Activated naive CD8-positive, alpha-beta T cell treated with anti-CD3 and anti-CD28 coated beads for 36 hours (primary cell): ENCODE measurements around the gene CALM1. TPM values are rescaled to one million over a fixed set of nuclear protein-coding genes. Genes with fewer than 3 reads are reported as not detected.
A peak's percentile ranks its signal among the peaks of the same experiment; 100 is the strongest.

ENCODE experiments used
- DNase-seq: peaks from one replicate; pipeline ENCODE4 v3.0.0; 2021
- H3K27ac Mint-ChIP-seq: one replicate; pipeline ENCODE4 v1.8.0; 2022; ENCODE audit warnings: mild to moderate bottlenecking, moderate library complexity, mixed read lengths
- H3K27me3 Mint-ChIP-seq: one replicate; pipeline ENCODE4 v1.8.0; 2022; ENCODE audit warnings: mild to moderate bottlenecking, mixed read lengths
- H3K36me3 Mint-ChIP-seq: one replicate; pipeline ENCODE4 v1.8.0; 2021; ENCODE audit warnings: mild to moderate bottlenecking, mixed read lengths
- H3K4me1 Mint-ChIP-seq: one replicate; pipeline ENCODE4 v1.8.0; 2021; ENCODE audit warnings: mixed read lengths
- H3K4me3 Mint-ChIP-seq: one replicate; pipeline ENCODE4 v1.8.0; 2022; ENCODE audit warnings: mild to moderate bottlenecking, moderate library complexity, mixed read lengths
- H3K9me3 Mint-ChIP-seq: one replicate; pipeline ENCODE4 v1.8.0; 2022; ENCODE audit warnings: mixed read lengths
- total RNA-seq, 2 experiments: library from RNA; stranded (reverse); gene quantifications; one replicate each; pipeline ENCODE4 v1.2.3, GENCODE V29; 2021

The CALM1 gene
- total RNA-seq, 2 experiments from 2014 or later: 437 to 439 TPM

GRCh38 chr14:90397425-90398314 is 841 bp downstream of the CALM1 start:
- peaks cover 47% of the 10 kb centered on the region for H3K4me1 Mint-ChIP-seq
- DNase-seq: peak; percentile 80
- peak overlapping the region; percentile 87 for H3K27ac Mint-ChIP-seq
- peaks cover 39% of the 10 kb centered on the region for H3K36me3 Mint-ChIP-seq
- peaks cover 4% of the 10 kb centered on the region for H3K27me3 Mint-ChIP-seq
- peak overlapping the region; percentile 89 for H3K4me3 Mint-ChIP-seq
- no peaks in the 10 kb centered on the region for H3K9me3 Mint-ChIP-seq

- Mint-ChIP-seq H3K27me3 (peaks cover 4% of the 10 kb centered on the region), H3K4me3 (peak overlapping the region; percentile 96), H3K36me3 (peaks cover 43% of the 10 kb centered on the region), H3K4me1 (peaks cover 53% of the 10 kb centered on the region), H3K27ac (peak overlapping the region; percentile 98), H3K9me3 (no peaks in the 10 kb centered on the region)
- DNase-seq: peak; percentile 65
Measured at GRCh38 chr14:90398315-90398839, 1.5 kb downstream of the CALM1 start.

GRCh38 chr14:90398841-90399540 is 2.2 kb downstream of the CALM1 start:
- H3K9me3 Mint-ChIP-seq: no peaks in the 10 kb centered on the region
- H3K36me3 Mint-ChIP-seq: peaks cover 49% of the 10 kb centered on the region
- H3K4me1 Mint-ChIP-seq: peaks cover 59% of the 10 kb centered on the region
- DNase-seq: no peak
- H3K4me3 Mint-ChIP-seq: peak overlapping the region; percentile 96
- peaks cover 4% of the 10 kb centered on the region for H3K27me3 Mint-ChIP-seq
- H3K27ac Mint-ChIP-seq: peak overlapping the region; percentile 98

- no peaks in the 10 kb centered on the region for H3K9me3 Mint-ChIP-seq
- H3K27ac Mint-ChIP-seq: peak overlapping the region; percentile 98
- peaks cover 63% of the 10 kb centered on the region for H3K4me1 Mint-ChIP-seq
Measured at GRCh38 chr14:90399541-90400444, 3.0 kb downstream of the CALM1 start.

GRCh38 chr14:90400904-90401561 is 4.2 kb downstream of the CALM1 start:
- peaks cover 4% of the 10 kb centered on the region for H3K27me3 Mint-ChIP-seq
- peaks cover 74% of the 10 kb centered on the region for H3K4me1 Mint-ChIP-seq
- H3K4me3 Mint-ChIP-seq: peak overlapping the region; percentile 96
- no peaks in the 10 kb centered on the region for H3K9me3 Mint-ChIP-seq
- peak overlapping the region; percentile 98 for H3K27ac Mint-ChIP-seq
- H3K36me3 Mint-ChIP-seq: peaks cover 66% of the 10 kb centered on the region
- DNase-seq: no peak

More at GRCh38 chr14:90399541-90400444, 3.0 kb downstream of the CALM1 start:
- H3K4me3 Mint-ChIP-seq: peak overlapping the region; percentile 96
- peaks cover 55% of the 10 kb centered on the region for H3K36me3 Mint-ChIP-seq
- DNase-seq: peak; percentile 85
- peaks cover 4% of the 10 kb centered on the region for H3K27me3 Mint-ChIP-seq

- Mint-ChIP-seq H3K4me1 (peaks cover 80% of the 10 kb centered on the region), H3K36me3 (peaks cover 72% of the 10 kb centered on the region), H3K4me3 (peak overlapping the region; percentile 29), H3K27me3 (peaks cover 2% of the 10 kb centered on the region), H3K27ac (peak overlapping the region; percentile 98), H3K9me3 (no peaks in the 10 kb centered on the region)
- no peak for DNase-seq
Measured at GRCh38 chr14:90402016-90402415, 5.2 kb downstream of the CALM1 start.

- H3K4me3 Mint-ChIP-seq: no peak overlapping the region
- no peaks in the 10 kb centered on the region for H3K27me3 Mint-ChIP-seq
- no peak for DNase-seq
- no peaks in the 10 kb centered on the region for H3K9me3 Mint-ChIP-seq
- peak overlapping the region; percentile 72 for H3K27ac Mint-ChIP-seq
- peaks cover 72% of the 10 kb centered on the region for H3K36me3 Mint-ChIP-seq
- peaks cover 80% of the 10 kb centered on the region for H3K4me1 Mint-ChIP-seq
Measured at GRCh38 chr14:90403065-90403464, 6.2 kb downstream of the CALM1 start.

- no peak for DNase-seq
- peaks cover 72% of the 10 kb centered on the region for H3K4me1 Mint-ChIP-seq
- H3K9me3 Mint-ChIP-seq: no peaks in the 10 kb centered on the region
- peaks cover 58% of the 10 kb centered on the region for H3K36me3 Mint-ChIP-seq
- peak overlapping the region; percentile 40 for H3K27ac Mint-ChIP-seq
- H3K4me3 Mint-ChIP-seq: no peak overlapping the region
- H3K27me3 Mint-ChIP-seq: no peaks in the 10 kb centered on the region
Measured at GRCh38 chr14:90405101-90405500, 8.3 kb downstream of the CALM1 start.

GRCh38 chr14:90405755-90406154 is 8.9 kb downstream of the CALM1 start:
- no peaks in the 10 kb centered on the region for H3K27me3 Mint-ChIP-seq
- no peak overlapping the region for H3K4me3 Mint-ChIP-seq
- H3K27ac Mint-ChIP-seq: peak overlapping the region; percentile 68
- DNase-seq: no peak
- peaks cover 52% of the 10 kb centered on the region for H3K36me3 Mint-ChIP-seq
- H3K4me1 Mint-ChIP-seq: peaks cover 68% of the 10 kb centered on the region
- no peaks in the 10 kb centered on the region for H3K9me3 Mint-ChIP-seq

- no peak overlapping the region for H3K4me3 Mint-ChIP-seq
- peak overlapping the region; percentile 68 for H3K27ac Mint-ChIP-seq
- DNase-seq: no peak
- peaks cover 63% of the 10 kb centered on the region for H3K4me1 Mint-ChIP-seq
- no peaks in the 10 kb centered on the region for H3K9me3 Mint-ChIP-seq
- peaks cover 46% of the 10 kb centered on the region for H3K36me3 Mint-ChIP-seq
- no peaks in the 10 kb centered on the region for H3K27me3 Mint-ChIP-seq
Measured at GRCh38 chr14:90406384-90406798, 9.6 kb downstream of the CALM1 start.

- H3K36me3 Mint-ChIP-seq: peaks cover 37% of the 10 kb centered on the region
- peaks cover 56% of the 10 kb centered on the region for H3K4me1 Mint-ChIP-seq
- H3K27ac Mint-ChIP-seq: no peak overlapping the region
- H3K9me3 Mint-ChIP-seq: no peaks in the 10 kb centered on the region
- no peak overlapping the region for H3K4me3 Mint-ChIP-seq
- no peaks in the 10 kb centered on the region for H3K27me3 Mint-ChIP-seq
- DNase-seq: no peak
Measured at GRCh38 chr14:90407230-90407629, 10.4 kb downstream of the CALM1 start.

GRCh38 chr14:90408713-90409112 is 11.9 kb downstream of the CALM1 start:
- Mint-ChIP-seq H3K36me3 (peaks cover 26% of the 10 kb centered on the region), H3K4me1 (peaks cover 43% of the 10 kb centered on the region), H3K9me3 (no peaks in the 10 kb centered on the region), H3K4me3 (no peak overlapping the region), H3K27ac (peak overlapping the region; percentile 56), H3K27me3 (no peaks in the 10 kb centered on the region)
- no peak for DNase-seq

- peak overlapping the region; percentile 56 for H3K27ac Mint-ChIP-seq
- H3K4me3 Mint-ChIP-seq: no peak overlapping the region
- DNase-seq: no peak
- no peaks in the 10 kb centered on the region for H3K27me3 Mint-ChIP-seq
- H3K36me3 Mint-ChIP-seq: peaks cover 20% of the 10 kb centered on the region
- peaks cover 37% of the 10 kb centered on the region for H3K4me1 Mint-ChIP-seq
- H3K9me3 Mint-ChIP-seq: no peaks in the 10 kb centered on the region
Measured at GRCh38 chr14:90409209-90409730, 12.4 kb downstream of the CALM1 start.

- no peaks in the 10 kb centered on the region for H3K9me3 Mint-ChIP-seq
- no peak overlapping the region for H3K27ac Mint-ChIP-seq
- no peak for DNase-seq
- H3K4me3 Mint-ChIP-seq: no peak overlapping the region
- H3K36me3 Mint-ChIP-seq: no peaks in the 10 kb centered on the region
- no peaks in the 10 kb centered on the region for H3K27me3 Mint-ChIP-seq
- peaks cover 17% of the 10 kb centered on the region for H3K4me1 Mint-ChIP-seq
Measured at GRCh38 chr14:90412058-90412457, 15.2 kb downstream of the CALM1 start.
